ENCODE results near the gene SPEF2. TPM values are rescaled to one million over a fixed set of nuclear protein-coding genes. Genes with fewer than 3 reads are reported as not detected.

The SPEF2 gene
- total and polyA plus RNA-seq, 12 donors, result 3.3 to 19.7 (median 7.9) TPM

DNA sequence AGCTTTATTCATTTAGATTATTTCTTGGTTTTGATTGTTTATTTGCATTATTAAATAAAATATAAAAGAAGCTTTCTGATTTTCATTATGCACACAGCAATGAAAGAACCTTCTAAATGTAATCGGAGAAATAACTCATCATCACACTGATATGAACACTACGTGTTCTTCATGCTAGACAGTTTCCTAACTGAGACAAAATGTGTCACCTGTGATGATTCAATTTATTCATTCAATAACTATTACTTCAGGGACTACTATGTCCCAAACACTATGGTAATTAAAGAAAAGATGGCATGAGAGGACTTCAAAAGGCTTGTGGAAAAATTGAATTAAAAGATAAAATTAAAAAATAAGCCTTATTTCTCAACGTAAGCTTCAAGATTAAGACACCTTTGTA is 118.1 kb downstream of the SPEF2 start:
- Histone ChIP-seq H3K27ac (no peak overlapping the region), H3K36me3 (replicated peaks in 1 of 2) (no peaks in the 10 kb centered on the region), H3K9me3 (replicated peaks in 1 of 3) (no peaks in the 10 kb centered on the region), H3K27me3 (no peaks in the 10 kb centered on the region), H3K4me1 (replicated peaks in 1 of 2) (no peaks in the 10 kb centered on the region), H3K4me3 (no peak overlapping the region)
- no peak for TF ChIP-seq POLR2A (IDR thresholded peaks at IDR 0.05)
- TF ChIP-seq, protein P1, sequence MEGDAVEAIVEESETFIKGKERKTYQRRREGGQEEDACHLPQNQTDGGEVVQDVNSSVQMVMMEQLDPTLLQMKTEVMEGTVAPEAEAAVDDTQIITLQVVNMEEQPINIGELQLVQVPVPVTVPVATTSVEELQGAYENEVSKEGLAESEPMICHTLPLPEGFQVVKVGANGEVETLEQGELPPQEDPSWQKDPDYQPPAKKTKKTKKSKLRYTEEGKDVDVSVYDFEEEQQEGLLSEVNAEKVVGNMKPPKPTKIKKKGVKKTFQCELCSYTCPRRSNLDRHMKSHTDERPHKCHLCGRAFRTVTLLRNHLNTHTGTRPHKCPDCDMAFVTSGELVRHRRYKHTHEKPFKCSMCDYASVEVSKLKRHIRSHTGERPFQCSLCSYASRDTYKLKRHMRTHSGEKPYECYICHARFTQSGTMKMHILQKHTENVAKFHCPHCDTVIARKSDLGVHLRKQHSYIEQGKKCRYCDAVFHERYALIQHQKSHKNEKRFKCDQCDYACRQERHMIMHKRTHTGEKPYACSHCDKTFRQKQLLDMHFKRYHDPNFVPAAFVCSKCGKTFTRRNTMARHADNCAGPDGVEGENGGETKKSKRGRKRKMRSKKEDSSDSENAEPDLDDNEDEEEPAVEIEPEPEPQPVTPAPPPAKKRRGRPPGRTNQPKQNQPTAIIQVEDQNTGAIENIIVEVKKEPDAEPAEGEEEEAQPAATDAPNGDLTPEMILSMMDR (IDR thresholded peaks at IDR 0.05), result no peak
- intact Hi-C loops (cut with DNase I), result no loop called here
- DNase-seq, result no peak
- WGBS, 4 donors, result 93 to 95% (median 94%) methylated on average over 3 of the region's 3 CpGs

DNA sequence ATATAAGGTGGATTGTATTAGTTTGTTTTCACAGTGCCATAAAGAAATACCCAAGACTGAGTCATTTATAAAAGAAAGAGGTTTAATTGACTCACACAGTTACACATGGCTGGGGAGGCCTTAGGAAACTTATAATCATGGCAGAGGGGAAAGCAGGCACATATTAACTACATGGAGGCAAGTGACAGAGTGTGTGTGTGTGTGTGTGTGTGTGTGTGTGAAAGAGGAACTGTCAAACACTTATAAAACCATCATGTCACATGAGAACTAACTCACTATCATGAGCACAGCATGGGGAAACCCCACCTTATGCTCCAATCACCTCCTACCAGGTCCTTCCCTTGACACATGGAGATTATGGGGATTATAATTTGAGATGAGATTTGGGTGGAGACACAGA is 118.6 kb downstream of the SPEF2 start:
- intact Hi-C loops (cut with DNase I), result no loop called here
- no peaks in the 10 kb centered on the region for H3K27me3 ChIP-seq
- no peaks in the 10 kb centered on the region for H3K36me3 ChIP-seq (replicated peaks in 1 of 2)
- no peak overlapping the region for H3K27ac ChIP-seq
- H3K9me3 ChIP-seq (replicated peaks in 1 of 3), result no peaks in the 10 kb centered on the region
- TF ChIP-seq, protein P1 (IDR thresholded peaks at IDR 0.05), result no peak
- no peak for TF ChIP-seq POLR2A (IDR thresholded peaks at IDR 0.05)
- H3K4me1 ChIP-seq (replicated peaks in 1 of 2), result no peaks in the 10 kb centered on the region
- DNase-seq, result no peak
- no peak overlapping the region for H3K4me3 ChIP-seq

DNA sequence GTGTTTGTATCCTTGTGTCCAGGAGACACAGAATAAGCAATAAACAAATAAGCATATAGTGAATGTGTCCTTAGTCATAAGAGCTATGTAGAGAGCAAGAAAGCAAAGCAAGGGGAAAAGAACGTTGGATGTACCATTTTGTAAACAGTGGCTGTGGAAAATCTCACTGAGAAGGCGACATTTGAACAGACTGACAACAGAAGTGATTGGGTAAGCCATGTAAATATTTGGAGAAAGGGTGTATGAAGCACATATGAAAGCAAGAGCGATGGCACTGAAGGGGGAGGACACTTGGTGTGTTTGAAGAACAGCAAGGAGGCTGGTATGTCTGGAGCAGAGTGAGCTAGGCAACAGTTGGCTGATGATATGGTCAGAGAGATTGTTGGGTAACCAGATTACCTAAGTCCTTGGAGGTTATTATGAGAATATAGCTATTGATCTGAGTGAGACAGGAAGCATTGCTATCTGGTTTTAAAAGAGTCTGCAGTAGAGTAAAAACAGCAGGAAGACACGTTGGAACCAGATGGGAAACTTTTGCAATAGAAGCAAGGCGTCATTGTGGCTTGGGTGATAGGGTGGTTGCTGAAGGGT is 123.6 kb downstream of the SPEF2 start:
- Histone ChIP-seq H3K4me3 (no peak overlapping the region), H3K36me3 (replicated peaks in 1 of 2) (no peaks in the 10 kb centered on the region), H3K9me3 (replicated peaks in 1 of 3) (no peaks in the 10 kb centered on the region), H3K4me1 (replicated peaks in 1 of 2) (no peaks in the 10 kb centered on the region), H3K27ac (no peak overlapping the region), H3K27me3 (no peaks in the 10 kb centered on the region)
- intact Hi-C loops (cut with DNase I), result no loop called here
- no peak for DNase-seq
- 76 to 85% (median 80%) methylated on average over 5 of the region's 5 CpGs for WGBS, 4 donors
- TF ChIP-seq POLR2A (IDR thresholded peaks at IDR 0.05), result no peak
- TF ChIP-seq, protein P1 (IDR thresholded peaks at IDR 0.05), result no peak

GRCh38 chr5:35741971-35742370 is 124.3 kb downstream of the SPEF2 start:
- Histone ChIP-seq H3K36me3 (replicated peaks in 1 of 2) (no peaks in the 10 kb centered on the region), H3K27me3 (no peaks in the 10 kb centered on the region), H3K4me1 (replicated peaks in 1 of 2) (no peaks in the 10 kb centered on the region), H3K27ac (no peak overlapping the region), H3K4me3 (no peak overlapping the region), H3K9me3 (replicated peaks in 1 of 3) (no peaks in the 10 kb centered on the region)
- WGBS, 4 donors, result 86 to 93% (median 92%) methylated on average over 1 of the region's 1 CpG
- DNase-seq, result no peak
- intact Hi-C loops (cut with DNase I), result no loop called here
- TF ChIP-seq, protein P1 (IDR thresholded peaks at IDR 0.05), result no peak
- no peak for TF ChIP-seq POLR2A (IDR thresholded peaks at IDR 0.05)
